Breast epithelium (tissue), 4 donors: Measurements from ENCODE around the gene RXFP4. TPM values are rescaled to one million over a fixed set of nuclear protein-coding genes. Genes with fewer than 3 reads are reported as not detected.

ENCODE experiments used
- DNase-seq, 2 donors: peaks; one replicate each; pipeline ENCODE4 v3.0.0-alpha.2; 2019; ENCODE audit warnings: low spot score in 2 of 2
- H3K27ac ChIP-seq, 2 donors: fragments of 200-600 bp; sonication (generic) in 1 of 2; one replicate each; pipeline ENCODE4 v1.5.1; 2016 to 2019; ENCODE audit warnings: mild to moderate bottlenecking in 1 of 2
- H3K27me3 ChIP-seq, 2 donors: fragments of 200-600 bp; sonication (generic) in 1 of 2; one replicate each; pipeline versions ENCODE4 v1.5.1 to v1.6.0; 2017 to 2019; ENCODE audit warnings: control low read depth in 1 of 2, mild to moderate bottlenecking in 1 of 2
- H3K36me3 ChIP-seq: fragments of 200-600 bp; one replicate; pipeline ENCODE4 v1.5.1; 2019
- H3K4me1 ChIP-seq, 2 donors: fragments of 200-600 bp; sonication (generic); one replicate each; pipeline ENCODE4 v1.5.1; 2016 to 2019; ENCODE audit warnings: control low read depth in 1 of 2
- H3K4me3 ChIP-seq, 3 donors: fragments of 200-600 bp; sonication (generic); 1 replicate in 2 of 3; 2 replicates in 1 of 3; pipeline ENCODE4 v1.5.1; 2016 to 2019; ENCODE audit warnings: mild to moderate bottlenecking in 3 of 3, moderate library complexity in 2 of 3
- H3K9me3 ChIP-seq, 2 donors: fragments of 200-600 bp; sonication (generic) in 1 of 2; one replicate each; pipeline ENCODE4 v1.5.1; 2016 to 2019; ENCODE audit warnings: control low read depth in 1 of 2
- POLR2A ChIP-seq: fragments of 450-650 bp; IDR thresholded peaks from one replicate; pipeline ENCODE4 v1.6.1; 2016; ENCODE audit warnings: antibody characterized with exemption, mild to moderate bottlenecking, moderate library complexity
- POLR2AphosphoS5 ChIP-seq, 3 donors: sonication (generic); formaldehyde crosslinking; IDR thresholded peaks; one replicate each; pipeline ENCODE4 v1.6.1; 2017; ENCODE audit warnings: antibody characterized with exemption in 3 of 3
- intact Hi-C: fragments of 100-400 bp; cut with DNase I; formaldehyde crosslinking; loops from one replicate; pipeline ENCODE4 v1.15.1; 2023; ENCODE audit warnings: low total_unique reads
- total RNA-seq, 3 donors: library from RNA; depleted of rRNA; stranded (reverse); fragments of >200 nt; gene quantifications; one replicate each; pipeline ENCODE4 v1.1.0, GENCODE V29; 2016
- TF ChIP-seq, protein P1 (sequence below), 3 donors: fragments of 450-650 bp; IDR thresholded peaks; one replicate each; pipeline ENCODE4 v1.5.1; 2016 to 2017; ENCODE audit warnings: antibody characterized with exemption in 3 of 3, mild to moderate bottlenecking in 3 of 3, moderate library complexity in 3 of 3

Gene RXFP4
- total RNA-seq, 3 donors from 2014 or later = not detected

DNA sequence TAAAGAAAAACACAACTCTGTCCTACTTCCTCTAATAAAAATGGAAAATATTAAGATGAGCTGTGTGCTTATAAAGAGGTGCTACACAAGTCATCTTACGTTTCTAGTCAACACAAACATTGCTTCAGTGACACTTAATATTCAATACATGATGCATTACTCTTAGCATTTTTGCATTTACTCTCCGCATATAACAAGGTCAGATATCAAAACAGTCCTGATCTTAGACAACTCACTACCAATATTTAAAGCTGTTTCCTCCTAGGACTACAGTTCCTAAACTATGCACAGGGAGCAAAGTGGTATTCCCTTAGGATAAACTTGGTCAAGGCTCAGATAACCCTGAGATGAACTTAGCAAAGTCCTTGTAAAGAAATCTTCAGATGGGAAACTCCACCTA is 42.5 kb upstream of the RXFP4 start:
- Histone ChIP-seq H3K4me3 (no peak overlapping the region), H3K36me3 (peaks cover 5% of the 10 kb centered on the region), H3K27ac (no peak overlapping the region), H3K4me1 (no peaks in the 10 kb centered on the region), H3K9me3 (no peaks in the 10 kb centered on the region), H3K27me3 (no peaks in the 10 kb centered on the region)
- intact Hi-C loops = no loop called here
- TF ChIP-seq POLR2AphosphoS5 (IDR thresholded peaks at IDR 0.05) = no peak
- TF ChIP-seq, protein P1, sequence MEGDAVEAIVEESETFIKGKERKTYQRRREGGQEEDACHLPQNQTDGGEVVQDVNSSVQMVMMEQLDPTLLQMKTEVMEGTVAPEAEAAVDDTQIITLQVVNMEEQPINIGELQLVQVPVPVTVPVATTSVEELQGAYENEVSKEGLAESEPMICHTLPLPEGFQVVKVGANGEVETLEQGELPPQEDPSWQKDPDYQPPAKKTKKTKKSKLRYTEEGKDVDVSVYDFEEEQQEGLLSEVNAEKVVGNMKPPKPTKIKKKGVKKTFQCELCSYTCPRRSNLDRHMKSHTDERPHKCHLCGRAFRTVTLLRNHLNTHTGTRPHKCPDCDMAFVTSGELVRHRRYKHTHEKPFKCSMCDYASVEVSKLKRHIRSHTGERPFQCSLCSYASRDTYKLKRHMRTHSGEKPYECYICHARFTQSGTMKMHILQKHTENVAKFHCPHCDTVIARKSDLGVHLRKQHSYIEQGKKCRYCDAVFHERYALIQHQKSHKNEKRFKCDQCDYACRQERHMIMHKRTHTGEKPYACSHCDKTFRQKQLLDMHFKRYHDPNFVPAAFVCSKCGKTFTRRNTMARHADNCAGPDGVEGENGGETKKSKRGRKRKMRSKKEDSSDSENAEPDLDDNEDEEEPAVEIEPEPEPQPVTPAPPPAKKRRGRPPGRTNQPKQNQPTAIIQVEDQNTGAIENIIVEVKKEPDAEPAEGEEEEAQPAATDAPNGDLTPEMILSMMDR (IDR thresholded peaks at IDR 0.05) = no peak
- no peak for TF ChIP-seq POLR2A
- no peak for DNase-seq

DNA sequence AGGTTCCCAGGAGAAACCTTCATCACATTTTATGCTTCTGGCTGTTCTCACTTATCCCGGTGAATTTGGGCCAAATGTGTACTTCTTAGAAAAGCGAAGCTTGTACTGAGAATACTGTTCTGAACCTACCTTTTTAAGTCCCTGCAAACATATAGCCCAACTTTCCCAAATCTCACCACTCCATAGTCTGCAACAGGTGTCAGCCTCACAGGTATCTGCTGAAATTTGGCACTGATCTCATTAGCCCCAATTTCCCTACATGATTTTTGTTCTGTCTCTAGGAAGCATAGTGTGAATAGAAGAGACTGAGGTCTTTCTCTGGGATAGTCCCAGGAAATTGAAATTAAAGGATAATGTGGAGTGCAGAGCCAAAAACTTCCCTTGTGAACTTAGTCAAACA is 41.8 kb upstream of the RXFP4 start:
- H3K27me3 ChIP-seq = no peaks in the 10 kb centered on the region
- no peaks in the 10 kb centered on the region for H3K4me1 ChIP-seq
- no peak overlapping the region for H3K27ac ChIP-seq
- no peaks in the 10 kb centered on the region for H3K9me3 ChIP-seq
- intact Hi-C loops = loop anchor here (10.0 kb wide), 1 partner anchor 1715 kb away; no protein-coding TSS in a partner anchor
- no peak for DNase-seq
- no peak overlapping the region for H3K4me3 ChIP-seq
- H3K36me3 ChIP-seq = peaks cover 5% of the 10 kb centered on the region
- TF ChIP-seq POLR2AphosphoS5 (IDR thresholded peaks at IDR 0.05) (no peak), POLR2A (no peak)
- TF ChIP-seq, protein P1 (IDR thresholded peaks at IDR 0.05) = no peak

DNA sequence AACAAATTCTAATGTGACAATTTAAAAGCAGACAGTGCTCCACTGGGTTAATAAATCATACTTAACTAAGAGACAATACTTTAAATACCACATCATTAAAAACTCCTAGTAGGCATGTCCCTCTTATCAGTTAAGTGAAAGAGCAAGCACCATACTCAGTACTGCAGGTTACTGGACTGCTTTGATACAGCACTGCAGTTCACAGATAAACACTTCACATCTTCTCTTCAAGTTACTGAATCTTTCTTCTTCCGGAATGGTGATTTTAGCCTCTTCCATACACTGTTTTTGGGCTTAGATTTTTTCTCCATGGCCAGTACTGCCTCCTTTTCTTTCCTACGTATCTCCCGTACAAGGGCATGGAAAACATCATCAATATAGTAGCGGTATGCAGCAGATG is 41.3 kb upstream of the RXFP4 start:
- Histone ChIP-seq H3K27ac (no peak overlapping the region), H3K4me1 (no peaks in the 10 kb centered on the region), H3K27me3 (no peaks in the 10 kb centered on the region), H3K9me3 (no peaks in the 10 kb centered on the region), H3K4me3 (no peak overlapping the region), H3K36me3 (peaks cover 5% of the 10 kb centered on the region)
- TF ChIP-seq POLR2A = no peak
- TF ChIP-seq POLR2AphosphoS5 (IDR thresholded peaks at IDR 0.05) = no peak
- TF ChIP-seq, protein P1 (IDR thresholded peaks at IDR 0.05) = no peak
- DNase-seq = no peak
- intact Hi-C loops = loop anchor here (10.0 kb wide), 1 partner anchor 1715 kb away; no protein-coding TSS in a partner anchor

DNA sequence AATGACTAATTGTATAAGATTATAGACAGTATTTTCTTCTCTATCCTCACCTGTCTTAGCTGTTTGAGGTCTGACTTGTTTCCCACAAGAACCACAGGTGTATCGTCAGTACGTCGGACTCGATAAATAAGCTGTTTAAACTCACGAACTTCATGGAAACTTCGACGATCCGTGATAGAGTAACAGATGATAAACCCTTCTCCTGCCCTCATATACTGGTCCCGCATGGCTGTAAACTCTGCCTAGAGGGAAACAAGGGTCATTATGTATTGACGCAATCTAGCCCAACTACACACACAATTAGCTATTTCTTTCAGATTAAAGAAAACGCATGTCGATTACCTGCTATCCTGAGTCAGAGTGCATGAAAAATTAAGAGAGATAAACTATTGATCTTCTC is 37.2 kb upstream of the RXFP4 start:
- Histone ChIP-seq H3K27ac (no peak overlapping the region), H3K9me3 (no peaks in the 10 kb centered on the region), H3K4me3 (no peak overlapping the region), H3K27me3 (no peaks in the 10 kb centered on the region), H3K4me1 (no peaks in the 10 kb centered on the region), H3K36me3 (peaks cover 5% of the 10 kb centered on the region)
- no peak for DNase-seq
- intact Hi-C loops = loop anchor here (10.0 kb wide), 1 partner anchor 1719 kb away; no protein-coding TSS in a partner anchor
- TF ChIP-seq POLR2AphosphoS5 (IDR thresholded peaks at IDR 0.05) (no peak), POLR2A (no peak)
- TF ChIP-seq, protein P1 (IDR thresholded peaks at IDR 0.05) = no peak

DNA sequence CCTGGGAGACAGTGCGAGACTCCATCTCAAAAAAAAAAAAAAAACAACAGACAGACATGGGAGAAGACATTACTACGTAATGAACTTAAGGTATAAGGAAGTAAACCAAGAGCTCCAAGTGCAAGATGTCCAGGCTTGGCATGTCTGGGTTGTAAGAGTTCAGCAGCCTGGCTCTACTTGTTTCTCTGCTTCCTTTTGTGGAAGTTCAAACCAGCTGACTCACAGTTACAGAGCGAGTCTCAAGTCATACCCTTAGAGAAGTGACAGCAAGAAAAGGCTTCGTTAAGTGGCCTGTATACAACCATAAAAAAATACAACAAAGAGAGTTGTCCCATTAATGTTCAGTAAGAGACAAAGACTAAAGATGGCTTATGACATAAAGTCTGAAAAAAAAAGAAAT is 31.5 kb upstream of the RXFP4 start:
- intact Hi-C loops = loop anchor here (10.0 kb wide), 1 partner anchor 1725 kb away; no protein-coding TSS in a partner anchor
- Histone ChIP-seq H3K4me3 (peak overlapping the region; percentile 70 to 90 (median 85)), H3K4me1 (no peaks in the 10 kb centered on the region), H3K27me3 (no peaks in the 10 kb centered on the region), H3K9me3 (no peaks in the 10 kb centered on the region), H3K27ac (peak overlapping the region; percentile 96 to 97), H3K36me3 (no peaks in the 10 kb centered on the region)
- peak in 1 of 2 donors; percentile 56 for DNase-seq
- TF ChIP-seq POLR2A = no peak
- no peak for TF ChIP-seq POLR2AphosphoS5 (IDR thresholded peaks at IDR 0.05)
- TF ChIP-seq, protein P1 (IDR thresholded peaks at IDR 0.05) = no peak
